Osteoblast (primary cell): ENCODE measurements around the gene R3HCC1L. TPM values are rescaled to one million over a fixed set of nuclear protein-coding genes. Genes with fewer than 3 reads are reported as not detected.
"Not testable (repeated sequence)": the region's sequence is repeated elsewhere in the genome, so short reads cannot be mapped to it uniquely, and the experiment has no call there.

Source experiments
- DNase-seq: peaks from one replicate; pipeline ENCODE4 v3.0.0; 2011; ENCODE audit warnings: low spot score, mixed read lengths; ENCODE audit not compliant: insufficient read length; ENCODE audit errors: missing footprints
- H2AFZ ChIP-seq: 2 replicates; pipeline ENCODE4 v1.6.0; 2011; ENCODE audit warnings: mild to moderate bottlenecking, low read length
- H3K27ac ChIP-seq: 2 replicates; pipeline ENCODE4 v1.5.1; 2011; ENCODE audit warnings: mild to moderate bottlenecking, low read depth, low read length, moderate library complexity
- H3K27me3 ChIP-seq: 2 replicates; pipeline ENCODE4 v1.6.0; 2012; ENCODE audit warnings: mild to moderate bottlenecking, control low read depth, inconsistent platforms, low read length, moderate library complexity; ENCODE audit not compliant: insufficient read depth
- H3K36me3 ChIP-seq: 2 replicates; pipeline ENCODE4 v1.5.1; 2011; ENCODE audit warnings: mild to moderate bottlenecking, low read length, control low read depth, moderate library complexity; ENCODE audit not compliant: insufficient read depth
- H3K4me1 ChIP-seq: 2 replicates; pipeline ENCODE4 v1.5.1; 2011; ENCODE audit warnings: mild to moderate bottlenecking, low read length, control low read depth, moderate library complexity; ENCODE audit not compliant: insufficient read depth
- H3K4me2 ChIP-seq: 2 replicates; pipeline ENCODE4 v1.6.0; 2011; ENCODE audit warnings: mild to moderate bottlenecking, low read length; ENCODE audit not compliant: insufficient read depth
- H3K4me3 ChIP-seq: fragments of 200-600 bp; sonication (generic); 3 replicates; pipeline ENCODE4 v1.5.1; 2012; ENCODE audit warnings: mild to moderate bottlenecking, low read length, inconsistent platforms; ENCODE audit not compliant: insufficient read depth
- H3K79me2 ChIP-seq: 2 replicates; pipeline ENCODE4 v1.6.0; 2012; ENCODE audit warnings: mild to moderate bottlenecking, low read length, control low read depth, inconsistent platforms; ENCODE audit not compliant: insufficient read depth
- H3K9me3 ChIP-seq: 2 replicates; pipeline ENCODE4 v1.5.1; 2011; ENCODE audit warnings: low read depth, low read length, control low read depth
- H4K20me1 ChIP-seq: 2 replicates; pipeline ENCODE4 v1.6.0; 2012; ENCODE audit warnings: mild to moderate bottlenecking, low read length, control low read depth; ENCODE audit not compliant: insufficient read depth
- CTCF ChIP-seq: IDR thresholded peaks from 2 replicates; pipeline ENCODE4 v1.5.1; 2011; ENCODE audit warnings: mild to moderate bottlenecking, low read depth, low read length, moderate library complexity; ENCODE audit errors: extremely low read depth
- total RNA-seq: library from RNA; depleted of rRNA; stranded (reverse); fragments of >200 nt; gene quantifications from 2 replicates; pipeline ENCODE4 v1.2.3, GENCODE V29; 2012

R3HCC1L gene
- total RNA-seq, 1 donor = 15.9 TPM

GRCh38 chr10:98141484-98142073 is 7.1 kb downstream of the R3HCC1L start:
- peaks cover 21% of the 10 kb centered on the region for H4K20me1 ChIP-seq
- no peak overlapping the region for H3K27ac ChIP-seq
- H3K27me3 ChIP-seq = no peaks in the 10 kb centered on the region
- no peaks in the 10 kb centered on the region for H3K36me3 ChIP-seq
- no peak overlapping the region for H3K4me3 ChIP-seq
- no peaks in the 10 kb centered on the region for H3K4me1 ChIP-seq
- no peak overlapping the region for H3K4me2 ChIP-seq
- no peaks in the 10 kb centered on the region for H3K9me3 ChIP-seq
- TF ChIP-seq CTCF = no peak
- no peak overlapping the region for H2AFZ ChIP-seq
- no peak for DNase-seq
- peaks cover 87% of the 10 kb centered on the region for H3K79me2 ChIP-seq

GRCh38 chr10:98144985-98145384 is 10.5 kb downstream of the R3HCC1L start:
- Histone ChIP-seq H3K27ac (no peak overlapping the region), H3K4me1 (no peaks in the 10 kb centered on the region), H3K36me3 (no peaks in the 10 kb centered on the region), H3K79me2 (peaks cover 88% of the 10 kb centered on the region), H3K4me3 (no peak overlapping the region), H3K9me3 (no peaks in the 10 kb centered on the region), H3K4me2 (no peak overlapping the region), H2AFZ (no peak overlapping the region), H4K20me1 (peaks cover 35% of the 10 kb centered on the region), H3K27me3 (no peaks in the 10 kb centered on the region)
- DNase-seq = no peak
- TF ChIP-seq CTCF = no peak

- Histone ChIP-seq H3K9me3 (no peaks in the 10 kb centered on the region), H3K4me1 (no peaks in the 10 kb centered on the region), H3K27ac (no peak overlapping the region), H4K20me1 (peaks cover 23% of the 10 kb centered on the region), H3K79me2 (peaks cover 76% of the 10 kb centered on the region), H2AFZ (no peak overlapping the region), H3K36me3 (no peaks in the 10 kb centered on the region), H3K4me2 (no peak overlapping the region), H3K4me3 (no peak overlapping the region), H3K27me3 (no peaks in the 10 kb centered on the region)
- no peak for DNase-seq
- no peak for TF ChIP-seq CTCF
Observed at GRCh38 chr10:98149858-98150257, 15.4 kb downstream of the R3HCC1L start.

- no peaks in the 10 kb centered on the region for H3K36me3 ChIP-seq
- no peak overlapping the region for H3K27ac ChIP-seq
- no peak overlapping the region for H2AFZ ChIP-seq
- DNase-seq = peak; percentile 89
- H3K4me3 ChIP-seq = no peak overlapping the region
- no peaks in the 10 kb centered on the region for H3K9me3 ChIP-seq
- H3K4me2 ChIP-seq = no peak overlapping the region
- H3K4me1 ChIP-seq = no peaks in the 10 kb centered on the region
- no peak for TF ChIP-seq CTCF
- peaks cover 72% of the 10 kb centered on the region for H3K79me2 ChIP-seq
- H4K20me1 ChIP-seq = peaks cover 19% of the 10 kb centered on the region
- H3K27me3 ChIP-seq = no peaks in the 10 kb centered on the region
Observed at GRCh38 chr10:98150544-98150943, 16.1 kb downstream of the R3HCC1L start.

- H3K4me2 ChIP-seq, H3K4me3 ChIP-seq, DNase-seq, H3K27ac ChIP-seq, H3K9me3 ChIP-seq, H3K27me3 ChIP-seq, H3K4me1 ChIP-seq, H3K36me3 ChIP-seq, H2AFZ ChIP-seq: not testable (repeated sequence)
- peaks cover 17% of the 10 kb centered on the region for H4K20me1 ChIP-seq
- H3K79me2 ChIP-seq = peaks cover 71% of the 10 kb centered on the region
Observed at GRCh38 chr10:98152778-98153177, 18.3 kb downstream of the R3HCC1L start.

GRCh38 chr10:98153213-98153958 is 18.9 kb downstream of the R3HCC1L start:
- peaks cover 16% of the 10 kb centered on the region for H4K20me1 ChIP-seq
- not testable (repeated sequence) for H3K27ac ChIP-seq, H3K4me2 ChIP-seq

More at GRCh38 chr10:98153213-98153958, 18.9 kb downstream of the R3HCC1L start:
- H2AFZ ChIP-seq, H3K4me1 ChIP-seq, H3K27me3 ChIP-seq, DNase-seq, H3K9me3 ChIP-seq, H3K36me3 ChIP-seq, H3K4me3 ChIP-seq: not testable (repeated sequence)
- peaks cover 65% of the 10 kb centered on the region for H3K79me2 ChIP-seq
